ENCODE measurements around the gene SMC6. TPM values are rescaled to one million over a fixed set of nuclear protein-coding genes. Genes with fewer than 3 reads are reported as not detected.

The SMC6 gene
- total RNA-seq, 2 donors from 2014 or later = 10.4 to 13.4 TPM

DNA sequence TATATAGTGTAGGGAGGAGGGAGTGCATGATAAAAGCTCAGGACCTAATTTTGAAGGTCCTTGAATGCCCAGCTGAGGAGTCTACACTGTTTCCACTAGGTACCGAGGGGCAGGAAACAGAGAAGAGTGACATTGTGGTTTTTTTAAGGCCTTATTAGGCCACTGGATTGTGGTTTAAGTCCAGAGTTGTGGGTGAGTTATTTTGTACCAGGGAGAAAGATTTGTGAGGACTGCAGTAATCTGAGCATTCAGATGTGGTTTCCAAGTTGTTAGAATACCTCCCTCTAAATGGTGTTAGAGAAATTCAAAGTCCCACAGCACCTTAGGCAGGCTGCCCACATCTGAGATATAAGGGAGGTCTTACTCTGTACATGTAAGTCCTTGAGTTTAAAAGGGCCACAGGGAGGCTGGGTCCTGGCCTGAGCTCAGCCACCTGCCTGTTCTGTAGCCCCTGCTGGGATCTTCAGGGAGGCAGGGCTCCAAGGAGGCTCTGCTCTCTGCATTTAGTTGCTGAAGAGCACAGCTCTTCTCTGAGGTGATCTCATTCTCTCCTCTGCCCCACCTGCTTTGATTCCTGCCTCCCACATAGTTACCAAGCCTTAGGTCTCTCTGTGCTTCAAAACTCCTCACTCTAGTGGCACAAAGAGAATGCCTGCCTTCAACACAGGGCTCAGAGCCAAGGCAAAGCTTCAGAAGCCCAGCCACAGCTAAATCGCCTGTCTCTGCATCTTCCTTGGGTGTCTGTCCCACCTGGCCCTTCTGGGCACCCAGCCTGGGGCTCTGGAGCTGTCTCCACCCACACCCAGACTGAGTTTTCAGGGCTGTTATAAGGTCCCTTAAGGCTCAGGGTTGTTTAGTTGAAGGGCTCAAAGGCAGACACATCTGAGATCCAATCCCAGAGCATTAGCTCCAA, 125.0 kb downstream of the SMC6 start:
- no peak overlapping the region for H3K27ac ChIP-seq
- no peaks in the 10 kb centered on the region for H3K9me3 ChIP-seq
- H3K27me3 ChIP-seq (replicated peaks; ENCODE audit: insufficient read depth) = no peaks in the 10 kb centered on the region
- no peak for ATAC-seq (ENCODE audit: insufficient number of reproducible peaks, low FRiP score, low read depth)
- H3K36me3 ChIP-seq = no peaks in the 10 kb centered on the region
- no peak for DNase-seq (ENCODE audit: low spot score)
- TF ChIP-seq, protein P1, sequence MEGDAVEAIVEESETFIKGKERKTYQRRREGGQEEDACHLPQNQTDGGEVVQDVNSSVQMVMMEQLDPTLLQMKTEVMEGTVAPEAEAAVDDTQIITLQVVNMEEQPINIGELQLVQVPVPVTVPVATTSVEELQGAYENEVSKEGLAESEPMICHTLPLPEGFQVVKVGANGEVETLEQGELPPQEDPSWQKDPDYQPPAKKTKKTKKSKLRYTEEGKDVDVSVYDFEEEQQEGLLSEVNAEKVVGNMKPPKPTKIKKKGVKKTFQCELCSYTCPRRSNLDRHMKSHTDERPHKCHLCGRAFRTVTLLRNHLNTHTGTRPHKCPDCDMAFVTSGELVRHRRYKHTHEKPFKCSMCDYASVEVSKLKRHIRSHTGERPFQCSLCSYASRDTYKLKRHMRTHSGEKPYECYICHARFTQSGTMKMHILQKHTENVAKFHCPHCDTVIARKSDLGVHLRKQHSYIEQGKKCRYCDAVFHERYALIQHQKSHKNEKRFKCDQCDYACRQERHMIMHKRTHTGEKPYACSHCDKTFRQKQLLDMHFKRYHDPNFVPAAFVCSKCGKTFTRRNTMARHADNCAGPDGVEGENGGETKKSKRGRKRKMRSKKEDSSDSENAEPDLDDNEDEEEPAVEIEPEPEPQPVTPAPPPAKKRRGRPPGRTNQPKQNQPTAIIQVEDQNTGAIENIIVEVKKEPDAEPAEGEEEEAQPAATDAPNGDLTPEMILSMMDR (IDR thresholded peaks at IDR 0.05) = no peak
- H3K4me1 ChIP-seq (ENCODE audit: control insufficient read depth in 1 of 2, low read depth in 2 of 2) = no peaks in the 10 kb centered on the region
- no peak overlapping the region for H3K4me3 ChIP-seq

- TF ChIP-seq, protein P1 (IDR thresholded peaks at IDR 0.05) = no peak
Observed at GRCh38 chr2:17627434-17627833, 126.2 kb downstream of the SMC6 start.

DNA sequence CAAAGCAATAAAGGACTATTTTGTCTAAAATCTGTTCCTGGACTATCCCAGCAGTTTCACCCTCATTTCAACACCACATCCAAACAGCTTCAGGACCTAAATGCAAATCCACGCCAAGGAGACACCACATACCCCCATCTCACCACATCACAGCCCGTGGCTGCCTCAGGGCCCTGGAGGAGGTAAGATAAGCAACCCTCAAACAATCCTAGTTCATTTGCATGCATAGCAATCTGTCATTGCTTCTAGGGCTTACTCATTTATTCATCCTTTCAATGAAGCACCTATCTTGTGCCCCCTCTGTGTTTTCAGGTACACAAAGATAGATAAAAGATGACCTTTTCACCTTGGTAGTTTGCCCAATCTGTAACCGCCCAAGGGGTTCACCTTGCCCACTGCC, 126.6 kb downstream of the SMC6 start:
- Histone ChIP-seq H3K27me3 (replicated peaks; ENCODE audit: insufficient read depth) (no peaks in the 10 kb centered on the region), H3K4me1 (ENCODE audit: control insufficient read depth in 1 of 2, low read depth in 2 of 2) (no peaks in the 10 kb centered on the region), H3K9me3 (no peaks in the 10 kb centered on the region), H3K27ac (no peak overlapping the region), H3K36me3 (no peaks in the 10 kb centered on the region), H3K4me3 (no peak overlapping the region)
- no peak for ATAC-seq (ENCODE audit: insufficient number of reproducible peaks, low FRiP score, low read depth)
- TF ChIP-seq, protein P1 (IDR thresholded peaks at IDR 0.05) = no peak
- no peak for DNase-seq (ENCODE audit: low spot score)

More at GRCh38 chr2:17627434-17627833, 126.2 kb downstream of the SMC6 start:
- no peak overlapping the region for H3K4me3 ChIP-seq
- no peaks in the 10 kb centered on the region for H3K9me3 ChIP-seq
- DNase-seq (ENCODE audit: low spot score) = no peak
- no peak for ATAC-seq (ENCODE audit: insufficient number of reproducible peaks, low FRiP score, low read depth)
- no peaks in the 10 kb centered on the region for H3K4me1 ChIP-seq (ENCODE audit: control insufficient read depth in 1 of 2, low read depth in 2 of 2)
- no peaks in the 10 kb centered on the region for H3K27me3 ChIP-seq (replicated peaks; ENCODE audit: insufficient read depth)
- no peaks in the 10 kb centered on the region for H3K36me3 ChIP-seq
- no peak overlapping the region for H3K27ac ChIP-seq

DNA sequence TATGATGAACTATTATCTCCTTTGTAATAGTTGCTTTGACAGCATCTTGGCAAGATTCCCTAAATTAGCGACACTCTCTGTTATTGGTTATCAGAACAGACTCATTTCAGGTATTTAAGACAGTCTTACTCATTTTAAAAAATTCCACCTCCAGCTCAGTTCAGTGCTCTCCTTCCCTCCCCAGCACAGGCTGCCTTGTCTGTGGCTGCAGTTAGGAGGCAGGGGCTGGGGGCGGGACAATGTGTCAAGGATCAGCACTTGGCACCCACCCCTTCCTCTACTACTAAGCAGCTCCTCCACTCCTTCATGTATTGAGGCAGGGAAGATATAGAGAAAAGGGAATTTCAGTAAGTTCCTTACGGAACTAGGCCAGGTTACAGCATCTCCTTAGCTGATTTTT, 128.2 kb downstream of the SMC6 start:
- no peaks in the 10 kb centered on the region for H3K4me1 ChIP-seq (ENCODE audit: control insufficient read depth in 1 of 2, low read depth in 2 of 2)
- no peaks in the 10 kb centered on the region for H3K27me3 ChIP-seq (replicated peaks; ENCODE audit: insufficient read depth)
- H3K36me3 ChIP-seq = no peaks in the 10 kb centered on the region
- TF ChIP-seq, protein P1 (IDR thresholded peaks at IDR 0.05) = no peak
- H3K27ac ChIP-seq = no peak overlapping the region
- no peak overlapping the region for H3K4me3 ChIP-seq
- no peaks in the 10 kb centered on the region for H3K9me3 ChIP-seq
- DNase-seq (ENCODE audit: low spot score) (no peak), ATAC-seq (ENCODE audit: insufficient number of reproducible peaks, low FRiP score, low read depth) (no peak)

DNA sequence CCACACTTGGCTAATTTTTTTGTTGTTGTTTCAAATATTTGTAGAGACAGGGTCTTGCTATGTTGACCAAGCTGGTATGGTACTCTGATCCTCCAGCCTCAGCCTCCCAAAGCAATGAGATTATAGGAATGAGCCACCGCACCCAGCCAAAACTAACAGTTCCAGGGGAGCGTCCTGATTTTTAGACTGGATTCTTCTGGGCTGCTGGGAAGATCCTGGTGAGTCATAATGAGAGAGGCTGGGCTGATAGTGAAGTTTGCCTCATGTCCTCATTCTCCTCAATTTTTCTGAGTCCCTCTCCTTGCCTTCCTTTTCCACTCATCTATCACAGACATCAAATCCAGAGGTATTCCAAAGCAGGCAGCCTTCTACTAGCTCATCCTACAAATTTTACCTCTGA, 131.8 kb downstream of the SMC6 start:
- Histone ChIP-seq H3K36me3 (no peaks in the 10 kb centered on the region), H3K9me3 (no peaks in the 10 kb centered on the region), H3K27ac (no peak overlapping the region), H3K27me3 (replicated peaks; ENCODE audit: insufficient read depth) (no peaks in the 10 kb centered on the region), H3K4me3 (no peak overlapping the region), H3K4me1 (ENCODE audit: control insufficient read depth in 1 of 2, low read depth in 2 of 2) (no peaks in the 10 kb centered on the region)
- TF ChIP-seq, protein P1 (IDR thresholded peaks at IDR 0.05) = no peak
- DNase-seq (ENCODE audit: low spot score) = no peak
- ATAC-seq (ENCODE audit: insufficient number of reproducible peaks, low FRiP score, low read depth) = no peak
